ENCODE measurements around the gene DAW1. TPM values are rescaled to one million over a fixed set of nuclear protein-coding genes. Genes with fewer than 3 reads are reported as not detected.

The DAW1 gene
- total RNA-seq, 1 experiment from 2014 or later: 0.20 TPM

GRCh38 chr2:227834916-227835650, 36.3 kb upstream of the DAW1 start:
- H3K4me1 ChIP-seq (ENCODE audit: control insufficient read depth in 1 of 2, insufficient read depth in 2 of 2, low read length in 2 of 2): peaks cover 3 to 23% of the 10 kb centered on the region in 2 experiments; a peak in 3 of 4 replicates
- POLR2A ChIA-PET: interaction anchor here (1.0 kb wide), 1 partner anchor 16 kb away, joined by 4 read pairs; no protein-coding TSS in a partner anchor
- H3K9me2 ChIP-seq (ENCODE audit: insufficient read depth): no peaks in the 10 kb centered on the region
- H3K4me3 ChIP-seq (replicated peaks in 1 of 2; ENCODE audit: low read depth in 1 of 2, low read length in 2 of 2): no peak overlapping the region
- RAD21 ChIA-PET (ENCODE audit: low non-redundant PET in 1 of 2, low total read pairs in 2 of 2, uncharacterized antibody in 2 of 2, unreplicated experiment in 2 of 2): no interaction called here
- TF ChIP-seq YY1 (IDR thresholded peaks at IDR 0.05; ENCODE audit: extremely low read depth, insufficient replicate concordance, low read depth, low read length) (no peak), CTCF (IDR thresholded peaks at IDR 0.05 in 2 of 3, conservative IDR thresholded peaks at IDR 0.05 in 1 of 3; ENCODE audit: borderline replicate concordance in 1 of 3, insufficient read depth in 1 of 3, low read depth in 2 of 3, low read length in 2 of 3) (no peak), EZH2 (IDR thresholded peaks at IDR 0.05) (no peak), ZFX (IDR thresholded peaks at IDR 0.05) (no peak), FOSL1 (IDR thresholded peaks at IDR 0.05; ENCODE audit: low read depth) (no peak), ZNF274 (IDR thresholded peaks at IDR 0.05; ENCODE audit: low read depth, low read length) (no peak), SRF (IDR thresholded peaks at IDR 0.05; ENCODE audit: low read depth) (no peak), JUND (IDR thresholded peaks at IDR 0.05) (no peak)
- H3K9me3 ChIP-seq (ENCODE audit: control insufficient read depth in 1 of 2, insufficient read depth in 1 of 2, low read depth in 1 of 2, low read length in 2 of 2): no peaks in the 10 kb centered on the region
- ATAC-seq (no peak), DNase-seq (ENCODE audit: low read depth, low spot score) (no peak)
- no TSS peak for BruUV-seq (replicated peaks)
- no peaks in the 10 kb centered on the region for H3K36me3 ChIP-seq (ENCODE audit: control insufficient read depth in 1 of 2, insufficient read depth in 2 of 2, low read length in 2 of 2)
- intact Hi-C loops (cut with micrococcal nuclease): no loop called here
- H2AFZ ChIP-seq (ENCODE audit: low read depth, low read length, poor library complexity, severe bottlenecking): peak overlapping the region; percentile 81
- CTCF ChIA-PET: interaction anchor here (1.5 kb wide), 1 partner anchor 27 kb away, joined by 4 read pairs; no protein-coding TSS in a partner anchor
- no peaks in the 10 kb centered on the region for H4K20me1 ChIP-seq (ENCODE audit: insufficient read depth)
- H3K4me2 ChIP-seq (ENCODE audit: low read length): peak overlapping the region; percentile 55; the same call in 1 of the 2 replicates
- H3K27me3 ChIP-seq (ENCODE audit: insufficient read depth, low read length): no peaks in the 10 kb centered on the region
- H3K9ac ChIP-seq (ENCODE audit: low read length): no peak overlapping the region
- H3K27ac ChIP-seq (ENCODE audit: low read depth, low read length): no peak overlapping the region
- H3K79me2 ChIP-seq (ENCODE audit: insufficient read depth, low read length): no peaks in the 10 kb centered on the region
